GM12874 (cell line): ENCODE data around the gene NF1.

Experiments
- CTCF ChIP-seq: IDR thresholded peaks from 2 replicates; pipeline ENCODE4 v1.5.1; 2011; ENCODE audit warnings: low read depth, mild to moderate bottlenecking, control low read depth, low read length, moderate library complexity; ENCODE audit not compliant: insufficient read depth

Gene NF1

GRCh38 chr17:31400481-31400950 lies 305.7 kb downstream of the NF1 start:
- TF ChIP-seq CTCF: no peak

GRCh38 chr17:31401456-31402254 lies 306.9 kb downstream of the NF1 start:
- no peak for TF ChIP-seq CTCF

GRCh38 chr17:31404028-31404949 lies 309.5 kb downstream of the NF1 start:
- no peak for TF ChIP-seq CTCF

GRCh38 chr17:31405890-31406371 lies 311.2 kb downstream of the NF1 start:
- TF ChIP-seq CTCF: no peak

- TF ChIP-seq CTCF: no peak
Observed at GRCh38 chr17:31408586-31408985, 313.8 kb downstream of the NF1 start.

GRCh38 chr17:31411707-31412285 lies 317.0 kb downstream of the NF1 start:
- TF ChIP-seq CTCF: no peak

GRCh38 chr17:31412511-31412910 lies 317.7 kb downstream of the NF1 start:
- no peak for TF ChIP-seq CTCF
